ENCODE data around the gene COX6A2. TPM values are rescaled to one million over a fixed set of nuclear protein-coding genes. Genes with fewer than 3 reads are reported as not detected.

COX6A2 gene
- polyA plus RNA-seq, 1 donor, result 0.85 TPM

Other genes starting within 250 kb of the COX6A2 start
- 928 TPM for gene FUS, start 248.2 kb downstream of the COX6A2 start, polyA plus RNA-seq (ENCODE audit: insufficient read length)
- 7.3 TPM for gene PYCARD, start 225.6 kb downstream of the COX6A2 start, polyA plus RNA-seq (ENCODE audit: insufficient read length)
- gene TRIM72, start 214.2 kb downstream of the COX6A2 start, polyA plus RNA-seq (ENCODE audit: insufficient read length), result 0.17 TPM
- not detected for gene PYDC1, start 211.2 kb downstream of the COX6A2 start, polyA plus RNA-seq (ENCODE audit: insufficient read length)
- gene ITGAM, start 168.4 kb downstream of the COX6A2 start, polyA plus RNA-seq (ENCODE audit: insufficient read length), result 1.5 TPM
- gene ITGAX, start 73.2 kb downstream of the COX6A2 start, polyA plus RNA-seq (ENCODE audit: insufficient read length), result 0.53 TPM
- 0.52 TPM for gene ITGAD, start 35.0 kb downstream of the COX6A2 start, polyA plus RNA-seq (ENCODE audit: insufficient read length)
- 2.4 TPM for gene ZNF843, start 14.4 kb upstream of the COX6A2 start, polyA plus RNA-seq (ENCODE audit: insufficient read length)
- 10.5 TPM for gene ARMC5, start 31.1 kb upstream of the COX6A2 start, polyA plus RNA-seq (ENCODE audit: insufficient read length)
- 36.6 TPM for gene TGFB1I1, start 43.8 kb upstream of the COX6A2 start, polyA plus RNA-seq (ENCODE audit: insufficient read length)
- gene SLC5A2, start 54.8 kb upstream of the COX6A2 start, polyA plus RNA-seq (ENCODE audit: insufficient read length), result 62.1 TPM
- gene RUSF1, start 80.0 kb upstream of the COX6A2 start, polyA plus RNA-seq (ENCODE audit: insufficient read length), result 77.8 TPM
- gene AHSP, start 99.5 kb upstream of the COX6A2 start, polyA plus RNA-seq (ENCODE audit: insufficient read length), result 3.0 TPM

All from left kidney (tissue), 1 donor.